OCI-LY7 (cell line): Measurements from ENCODE around the gene JCHAIN. TPM values are rescaled to one million over a fixed set of nuclear protein-coding genes. Genes with fewer than 3 reads are reported as not detected.

Experiments
- BruUV-seq: library from RNA; stranded (reverse); fragments of 400-500 nt; replicated peaks from 2 replicates; lab custom pipeline; 2021; lab: Mats Ljungman, UMichigan
- CTCF ChIA-PET: fragments of 300-600 bp; sonication (Branson Sonifier 250); formaldehyde crosslinking; loops from one replicate; lab custom pipeline; 2022; ENCODE audit warnings: antibody characterized with exemption; ENCODE audit not compliant: unreplicated experiment; lab: Charles Lee
- POLR2A ChIA-PET: fragments of 300-600 bp; sonication (Branson Sonifier 250); formaldehyde crosslinking; loops from one replicate; lab custom pipeline; 2022; ENCODE audit warnings: antibody characterized with exemption; lab: Charles Lee
- DNase-seq: peaks from one replicate; pipeline ENCODE4 v3.0.0-alpha.2; 2015; ENCODE audit warnings: low spot score
- H2AFZ ChIP-seq: fragments of 200-600 bp; sonication (generic), shearing (Covaris generic); 2 replicates; pipeline ENCODE4 v1.6.1; 2014; ENCODE audit warnings: mild to moderate bottlenecking, antibody characterized with exemption, low read length, moderate library complexity
- H3K27ac ChIP-seq: fragments of 200-600 bp; sonication (generic); 2 replicates; pipeline ENCODE4 v1.5.1; 2014; ENCODE audit warnings: mixed run types, low read depth, mild to moderate bottlenecking, moderate library complexity, low read length, inconsistent platforms; ENCODE audit not compliant: poor library complexity, severe bottlenecking
- H3K36me3 ChIP-seq: fragments of 200-600 bp; sonication (generic); 2 replicates; pipeline ENCODE4 v1.6.1; 2014; ENCODE audit warnings: mild to moderate bottlenecking, antibody characterized with exemption, low read length, moderate library complexity, mixed read lengths; ENCODE audit not compliant: insufficient read depth
- H3K4me1 ChIP-seq: fragments of 200-600 bp; sonication (generic); 2 replicates; pipeline ENCODE4 v1.5.1; 2014; ENCODE audit warnings: mild to moderate bottlenecking, low read length; ENCODE audit not compliant: insufficient read depth, poor library complexity, severe bottlenecking
- H3K4me2 ChIP-seq: fragments of 200-600 bp; sonication (generic); 2 replicates; pipeline ENCODE4 v1.6.1; 2014; ENCODE audit warnings: mild to moderate bottlenecking, low read length
- H3K4me3 ChIP-seq: fragments of 200-600 bp; sonication (generic); 2 replicates; pipeline ENCODE4 v1.5.1; 2014; ENCODE audit warnings: mild to moderate bottlenecking, low read depth, low read length; ENCODE audit not compliant: poor library complexity, severe bottlenecking
- H3K79me2 ChIP-seq: fragments of 200-600 bp; sonication (generic); 2 replicates; pipeline ENCODE4 v1.6.1; 2016; ENCODE audit warnings: low read depth, mild to moderate bottlenecking, low read length, moderate library complexity, mixed read lengths; ENCODE audit not compliant: insufficient read depth
- H3K9me2 ChIP-seq: fragments of 200-600 bp; sonication (generic); 2 replicates; pipeline ENCODE4 v1.6.1; 2016; ENCODE audit warnings: mild to moderate bottlenecking, low read length, mixed read lengths; ENCODE audit not compliant: insufficient read depth
- H3K9me3 ChIP-seq: fragments of 200-600 bp; sonication (generic); 2 replicates; pipeline ENCODE4 v1.6.1; 2014; ENCODE audit warnings: mild to moderate bottlenecking, mixed run types, low read length, mixed read lengths
- H4K20me1 ChIP-seq: fragments of 200-600 bp; sonication (generic); 2 replicates; pipeline ENCODE4 v1.6.1; 2014; ENCODE audit warnings: mild to moderate bottlenecking, antibody characterized with exemption, low read length, moderate library complexity, mixed read lengths; ENCODE audit not compliant: insufficient read depth
- EZH2phosphoT487 ChIP-seq: fragments of 200-600 bp; sonication (generic); IDR thresholded peaks from 2 replicates; pipeline ENCODE4 v1.6.1; 2018; ENCODE audit warnings: low read depth, borderline replicate concordance, mild to moderate bottlenecking, mixed run types, antibody characterized with exemption, low read length, moderate library complexity, mixed read lengths
- intact Hi-C: fragments of 100-400 bp; cut with micrococcal nuclease; formaldehyde crosslinking; loops from one replicate; pipeline ENCODE4 v1.10.0; 2022; ENCODE audit not compliant: unreplicated experiment
- total RNA-seq, 2 experiments: library from RNA; depleted of rRNA in 1 of 2; stranded (reverse); fragments of >200 nt in 1 of 2; shearing (Covaris generic) in 1 of 2; gene quantifications; 2 replicates each; pipeline ENCODE4 v1.2.3, GENCODE V29; 2014 to 2022
- TF ChIP-seq, protein P1 (sequence below): fragments of 200-600 bp; sonication (generic); conservative IDR thresholded peaks from 2 replicates; pipeline ENCODE4 v1.5.1; 2014; ENCODE audit warnings: mild to moderate bottlenecking, antibody characterized with exemption, low read length, moderate library complexity, mixed read lengths

JCHAIN gene
- total RNA-seq, 2 experiments from 2014 or later, result 1,492 to 1,542 TPM

GRCh38 chr4:70712604-70713452 is 46.5 kb upstream of the JCHAIN start:
- peak overlapping the region; percentile 45 for H3K4me3 ChIP-seq
- H3K4me1 ChIP-seq, result peaks cover 56% of the 10 kb centered on the region
- no TSS peak for BruUV-seq
- intact Hi-C loops, result no loop called here
- H2AFZ ChIP-seq, result peak overlapping the region; percentile 68; the same call in 1 of the 2 replicates
- H4K20me1 ChIP-seq, result no peaks in the 10 kb centered on the region
- peaks cover 17% of the 10 kb centered on the region; the same call in 1 of the 2 replicates for H3K79me2 ChIP-seq
- CTCF ChIA-PET, result interaction anchor here (0.6 kb wide), 2 partner anchors 47 to 159 kb away, joined by 3 read pairs; no protein-coding TSS in a partner anchor
- no peaks in the 10 kb centered on the region for H3K9me2 ChIP-seq
- DNase-seq, result no peak
- POLR2A ChIA-PET, result interaction anchor here (0.6 to 2.0 kb wide), 7 partner anchors 12 to 47 kb away, joined by 3 to 10 read pairs (median 4); no protein-coding TSS in a partner anchor
- peak overlapping the region; percentile 40 for H3K27ac ChIP-seq
- no peaks in the 10 kb centered on the region for H3K36me3 ChIP-seq
- H3K9me3 ChIP-seq, result no peaks in the 10 kb centered on the region
- H3K4me2 ChIP-seq, result peak overlapping the region; percentile 74
- TF ChIP-seq EZH2phosphoT487, result no peak
- TF ChIP-seq, protein P1, sequence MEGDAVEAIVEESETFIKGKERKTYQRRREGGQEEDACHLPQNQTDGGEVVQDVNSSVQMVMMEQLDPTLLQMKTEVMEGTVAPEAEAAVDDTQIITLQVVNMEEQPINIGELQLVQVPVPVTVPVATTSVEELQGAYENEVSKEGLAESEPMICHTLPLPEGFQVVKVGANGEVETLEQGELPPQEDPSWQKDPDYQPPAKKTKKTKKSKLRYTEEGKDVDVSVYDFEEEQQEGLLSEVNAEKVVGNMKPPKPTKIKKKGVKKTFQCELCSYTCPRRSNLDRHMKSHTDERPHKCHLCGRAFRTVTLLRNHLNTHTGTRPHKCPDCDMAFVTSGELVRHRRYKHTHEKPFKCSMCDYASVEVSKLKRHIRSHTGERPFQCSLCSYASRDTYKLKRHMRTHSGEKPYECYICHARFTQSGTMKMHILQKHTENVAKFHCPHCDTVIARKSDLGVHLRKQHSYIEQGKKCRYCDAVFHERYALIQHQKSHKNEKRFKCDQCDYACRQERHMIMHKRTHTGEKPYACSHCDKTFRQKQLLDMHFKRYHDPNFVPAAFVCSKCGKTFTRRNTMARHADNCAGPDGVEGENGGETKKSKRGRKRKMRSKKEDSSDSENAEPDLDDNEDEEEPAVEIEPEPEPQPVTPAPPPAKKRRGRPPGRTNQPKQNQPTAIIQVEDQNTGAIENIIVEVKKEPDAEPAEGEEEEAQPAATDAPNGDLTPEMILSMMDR, result no peak

DNA sequence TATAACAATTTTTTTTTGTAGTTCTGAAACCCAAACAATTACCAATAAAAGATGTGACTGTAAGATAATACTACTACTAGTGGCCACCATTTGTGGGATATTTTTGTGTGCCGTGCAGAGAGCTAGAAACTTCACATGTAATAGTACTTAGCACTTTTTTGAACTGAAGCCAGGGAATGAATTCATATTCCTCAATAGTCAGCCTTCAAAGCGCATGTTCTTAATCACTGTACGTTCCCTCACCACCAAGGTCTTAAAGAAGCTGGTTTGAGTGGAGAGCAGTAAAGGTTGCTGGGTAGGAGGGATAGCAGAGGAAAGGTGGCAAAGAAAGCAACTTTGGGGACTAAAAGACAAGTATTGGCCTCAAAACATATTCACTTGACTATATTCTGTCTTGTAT is 45.8 kb upstream of the JCHAIN start:
- CTCF ChIA-PET, result no interaction called here
- no peak overlapping the region for H3K4me3 ChIP-seq
- no peaks in the 10 kb centered on the region for H3K9me3 ChIP-seq
- TF ChIP-seq, protein P1, result no peak
- TF ChIP-seq EZH2phosphoT487, result no peak
- H2AFZ ChIP-seq, result peak overlapping the region; percentile 12; the same call in 1 of the 2 replicates
- no peak overlapping the region for H3K27ac ChIP-seq
- DNase-seq, result no peak
- peak overlapping the region; percentile 74; the same call in 1 of the 2 replicates for H3K4me2 ChIP-seq
- H3K79me2 ChIP-seq, result peaks cover 24% of the 10 kb centered on the region; the same call in 1 of the 2 replicates
- H4K20me1 ChIP-seq, result no peaks in the 10 kb centered on the region
- no peaks in the 10 kb centered on the region for H3K36me3 ChIP-seq
- H3K9me2 ChIP-seq, result no peaks in the 10 kb centered on the region
- no TSS peak for BruUV-seq
- H3K4me1 ChIP-seq, result peaks cover 59% of the 10 kb centered on the region
- POLR2A ChIA-PET, result interaction anchor here (0.6 to 2.0 kb wide), 5 partner anchors 12 to 47 kb away, joined by 3 to 10 read pairs (median 4); no protein-coding TSS in a partner anchor
- intact Hi-C loops, result no loop called here
